WTC11 (cell line): ENCODE measurements around the gene IFNLR1. TPM values are rescaled to one million over a fixed set of nuclear protein-coding genes. Genes with fewer than 3 reads are reported as not detected.

Experiments used
- ATAC-seq: fragments of 200-7000 bp; cut with Tn5 transposase; 2 replicates; pipeline ENCODE4 v1.10.0; 2021; ENCODE audit warnings: mild to moderate bottlenecking, moderate library complexity
- CTCF ChIA-PET: fragments of 300-600 bp; sonication (Branson Sonifier 250); formaldehyde crosslinking; loops from one replicate; lab custom pipeline; 2021; ENCODE audit warnings: antibody characterized with exemption; lab: Charles Lee
- POLR2A ChIA-PET: fragments of 350-600 bp; sonication (Branson Sonifier 250); formaldehyde crosslinking; loops from one replicate; lab custom pipeline; 2021; ENCODE audit warnings: antibody characterized with exemption; lab: Charles Lee
- DNase-seq: peaks from one replicate; pipeline ENCODE4 v3.0.0; 2021; ENCODE audit warnings: low spot score
- H3K27ac Mint-ChIP-seq: 2 replicates; pipeline ENCODE4 v1.8.0; 2021; ENCODE audit warnings: mixed read lengths
- H3K27me3 Mint-ChIP-seq: 2 replicates; pipeline ENCODE4 v1.8.0; 2021; ENCODE audit warnings: low read depth, mild to moderate bottlenecking, moderate library complexity, mixed read lengths
- H3K36me3 Mint-ChIP-seq: 2 replicates; pipeline ENCODE4 v1.8.0; 2021; ENCODE audit warnings: mixed read lengths
- H3K4me1 Mint-ChIP-seq: 2 replicates; pipeline ENCODE4 v1.8.0; 2022; ENCODE audit warnings: mixed read lengths
- H3K4me3 Mint-ChIP-seq: 2 replicates; pipeline ENCODE4 v1.8.0; 2021; ENCODE audit warnings: mild to moderate bottlenecking, moderate library complexity, mixed read lengths
- H3K9me3 Mint-ChIP-seq: 2 replicates; pipeline ENCODE4 v1.8.0; 2021; ENCODE audit warnings: mixed read lengths
- CBFB ChIP-seq: sonication (generic); formaldehyde crosslinking; IDR thresholded peaks from 2 replicates; pipeline ENCODE4 v1.8.1; 2022; ENCODE audit warnings: mild to moderate bottlenecking, low read depth, missing genetic modification reagents
- CREM ChIP-seq: sonication (generic); formaldehyde crosslinking; IDR thresholded peaks from 2 replicates; pipeline ENCODE4 v1.8.1; 2022; ENCODE audit warnings: mild to moderate bottlenecking, missing genetic modification reagents, moderate library complexity
- ESRRA ChIP-seq: sonication (generic); formaldehyde crosslinking; IDR thresholded peaks from 2 replicates; pipeline ENCODE4 v1.8.1; 2022; ENCODE audit warnings: mild to moderate bottlenecking, missing genetic modification reagents, borderline replicate concordance
- ETV6 ChIP-seq: sonication (generic); formaldehyde crosslinking; IDR thresholded peaks from 2 replicates; pipeline ENCODE4 v1.8.1; 2022; ENCODE audit warnings: mild to moderate bottlenecking, missing genetic modification reagents
- GTF2I ChIP-seq: fragments of 250-450 bp; sonication (Bioruptor Pico); conservative IDR thresholded peaks from 2 replicates; pipeline ENCODE4 v1.4.0; 2021; ENCODE audit warnings: mild to moderate bottlenecking
- JAZF1 ChIP-seq: fragments of 250-450 bp; sonication (Bioruptor Pico); IDR thresholded peaks from 2 replicates; pipeline ENCODE4 v1.9.0; 2021; ENCODE audit warnings: moderate library complexity, mild to moderate bottlenecking, inconsistent platforms
- MYBL2 ChIP-seq: sonication (generic); formaldehyde crosslinking; IDR thresholded peaks from 2 replicates; pipeline ENCODE4 v1.8.1; 2023; ENCODE audit warnings: mild to moderate bottlenecking, moderate library complexity, missing genetic modification reagents
- NFE2L1 ChIP-seq: sonication (generic); formaldehyde crosslinking; IDR thresholded peaks from 2 replicates; pipeline ENCODE4 v1.8.1; 2023; ENCODE audit warnings: missing genetic modification reagents
- NFYB ChIP-seq: sonication (generic); formaldehyde crosslinking; conservative IDR thresholded peaks from 2 replicates; pipeline ENCODE4 v1.8.0; 2022; ENCODE audit warnings: low read depth, missing genetic modification reagents
- RORB ChIP-seq: fragments of 250-450 bp; sonication (Bioruptor Pico); IDR thresholded peaks from 2 replicates; pipeline ENCODE4 v1.9.0; 2021; ENCODE audit warnings: mild to moderate bottlenecking
- SP1 ChIP-seq: sonication (generic); formaldehyde crosslinking; conservative IDR thresholded peaks from 2 replicates; pipeline ENCODE4 v1.8.1; 2022; ENCODE audit warnings: missing genetic modification reagents
- ZNF121 ChIP-seq: sonication (generic); formaldehyde crosslinking; IDR thresholded peaks from 2 replicates; pipeline ENCODE4 v1.8.0; 2023; ENCODE audit warnings: missing genetic modification reagents
- ZNF138 ChIP-seq: sonication (generic); formaldehyde crosslinking; conservative IDR thresholded peaks from 2 replicates; pipeline ENCODE4 v1.8.1; 2022; ENCODE audit warnings: mild to moderate bottlenecking, moderate library complexity, missing genetic modification reagents
- ZNF219 ChIP-seq: sonication (generic); formaldehyde crosslinking; IDR thresholded peaks from 2 replicates; pipeline ENCODE4 v1.8.0; 2023; ENCODE audit warnings: missing genetic modification reagents, mild to moderate bottlenecking, borderline replicate concordance
- ZNF317 ChIP-seq: sonication (generic); formaldehyde crosslinking; IDR thresholded peaks from 2 replicates; pipeline ENCODE4 v1.8.1; 2023; ENCODE audit warnings: low read depth, mild to moderate bottlenecking, moderate library complexity, missing genetic modification reagents, borderline replicate concordance
- ZNF416 ChIP-seq: fragments of 250-450 bp; sonication (Bioruptor Pico); IDR thresholded peaks from 2 replicates; pipeline ENCODE4 v1.9.0; 2021; ENCODE audit warnings: mild to moderate bottlenecking, inconsistent platforms
- ZNF671 ChIP-seq: fragments of 250-450 bp; sonication (Bioruptor Pico); IDR thresholded peaks from 2 replicates; pipeline ENCODE4 v1.8.0; 2021; ENCODE audit warnings: mild to moderate bottlenecking
- total RNA-seq: library from RNA; stranded (reverse); gene quantifications from 3 replicates; pipeline ENCODE4 v1.2.3, GENCODE V29; 2021
- TF ChIP-seq, protein P1 (sequence below): fragments of 250-450 bp; sonication (Bioruptor Pico); IDR thresholded peaks from 2 replicates; pipeline ENCODE4 v2.1.2; 2022; ENCODE audit warnings: mild to moderate bottlenecking, moderate library complexity
- TF ChIP-seq, protein P2 (sequence below): sonication (generic); formaldehyde crosslinking; IDR thresholded peaks from 2 replicates; pipeline ENCODE4 v1.8.1; 2023; ENCODE audit warnings: mild to moderate bottlenecking, missing genetic modification reagents, moderate library complexity
- TF ChIP-seq, protein P3 (sequence below): sonication (generic); formaldehyde crosslinking; IDR thresholded peaks from 2 replicates; pipeline ENCODE4 v1.8.1; 2022; ENCODE audit warnings: low read depth, missing genetic modification reagents, borderline replicate concordance
- TF ChIP-seq, protein P4 (sequence below): sonication (generic); formaldehyde crosslinking; IDR thresholded peaks from 2 replicates; pipeline ENCODE4 v1.8.0; 2022; ENCODE audit warnings: mild to moderate bottlenecking, missing genetic modification reagents
- TF ChIP-seq, protein P5 (sequence below): fragments of 200-600 bp; IDR thresholded peaks from 2 replicates; pipeline ENCODE4 v1.8.0; 2022; ENCODE audit warnings: antibody characterized with exemption
- TF ChIP-seq, protein P6 (sequence below): sonication (generic); formaldehyde crosslinking; IDR thresholded peaks from 2 replicates; pipeline ENCODE4 v1.8.0; 2022; ENCODE audit warnings: mild to moderate bottlenecking, missing genetic modification reagents
- TF ChIP-seq, protein P7 (sequence below): sonication (generic); formaldehyde crosslinking; IDR thresholded peaks from 2 replicates; pipeline ENCODE4 v1.8.0; 2022; ENCODE audit warnings: missing genetic modification reagents

The IFNLR1 gene
- total RNA-seq, 1 experiment from 2014 or later = 6.6 TPM

DNA sequence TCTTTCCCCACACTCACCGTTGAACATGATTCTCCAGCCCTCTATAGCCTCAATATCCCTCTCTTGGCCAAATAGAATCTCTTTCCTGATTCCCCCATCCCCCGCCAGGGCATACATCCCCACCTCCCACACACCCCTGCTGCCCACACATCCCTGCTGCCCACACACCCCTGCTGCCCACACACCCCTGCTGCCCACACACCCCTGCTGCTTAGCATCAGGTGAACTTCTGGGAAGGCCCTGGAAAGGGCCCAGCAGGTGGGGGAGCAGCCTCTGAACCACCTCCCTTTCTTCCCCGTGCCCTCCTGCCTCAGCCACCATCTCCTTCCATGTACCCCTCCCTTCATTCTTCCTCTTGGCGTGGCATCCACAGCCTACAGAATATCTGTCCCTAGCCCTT, 15.9 kb upstream of the IFNLR1 start (continued):
- TF ChIP-seq, protein P1, sequence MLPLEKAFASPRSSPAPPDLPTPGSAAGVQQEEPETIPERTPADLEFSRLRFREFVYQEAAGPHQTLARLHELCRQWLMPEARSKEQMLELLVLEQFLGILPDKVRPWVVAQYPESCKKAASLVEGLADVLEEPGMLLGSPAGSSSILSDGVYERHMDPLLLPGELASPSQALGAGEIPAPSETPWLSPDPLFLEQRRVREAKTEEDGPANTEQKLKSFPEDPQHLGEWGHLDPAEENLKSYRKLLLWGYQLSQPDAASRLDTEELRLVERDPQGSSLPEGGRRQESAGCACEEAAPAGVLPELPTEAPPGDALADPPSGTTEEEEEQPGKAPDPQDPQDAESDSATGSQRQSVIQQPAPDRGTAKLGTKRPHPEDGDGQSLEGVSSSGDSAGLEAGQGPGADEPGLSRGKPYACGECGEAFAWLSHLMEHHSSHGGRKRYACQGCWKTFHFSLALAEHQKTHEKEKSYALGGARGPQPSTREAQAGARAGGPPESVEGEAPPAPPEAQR (CRISPR knock-in tag) = no peak

DNA sequence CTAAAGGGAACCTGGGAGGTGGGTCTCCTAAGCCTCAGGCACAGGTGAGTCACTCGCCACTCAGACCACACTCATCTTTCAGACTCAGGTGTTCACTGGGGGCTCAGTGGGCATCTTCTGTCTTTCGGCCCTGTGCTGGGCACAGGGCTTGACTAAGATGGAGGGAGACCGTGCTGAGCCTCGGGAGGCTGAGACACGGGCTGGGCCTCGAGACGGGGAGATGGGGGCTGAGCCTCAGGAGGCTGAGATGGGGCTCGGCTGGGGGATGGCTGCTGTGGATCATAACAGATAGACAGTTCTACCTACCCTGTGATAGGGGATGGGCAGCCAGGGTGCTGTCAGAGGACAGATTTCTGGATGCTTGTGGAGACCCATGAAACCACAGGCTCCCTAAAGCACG, 15.5 kb upstream of the IFNLR1 start:
- no peak for ATAC-seq
- TF ChIP-seq MYBL2 (no peak), ZNF219 (CRISPR knock-in tag) (no peak), ZNF138 (no peak), ESRRA (CRISPR knock-in tag) (no peak), ZNF317 (no peak), CBFB (no peak), NFYB (CRISPR knock-in tag) (no peak), JAZF1 (CRISPR knock-in tag) (no peak), ZNF416 (CRISPR knock-in tag) (no peak), CREM (CRISPR knock-in tag) (no peak), NFE2L1 (no peak)
- TF ChIP-seq, protein P2, sequence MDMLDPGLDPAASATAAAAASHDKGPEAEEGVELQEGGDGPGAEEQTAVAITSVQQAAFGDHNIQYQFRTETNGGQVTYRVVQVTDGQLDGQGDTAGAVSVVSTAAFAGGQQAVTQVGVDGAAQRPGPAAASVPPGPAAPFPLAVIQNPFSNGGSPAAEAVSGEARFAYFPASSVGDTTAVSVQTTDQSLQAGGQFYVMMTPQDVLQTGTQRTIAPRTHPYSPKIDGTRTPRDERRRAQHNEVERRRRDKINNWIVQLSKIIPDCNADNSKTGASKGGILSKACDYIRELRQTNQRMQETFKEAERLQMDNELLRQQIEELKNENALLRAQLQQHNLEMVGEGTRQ (CRISPR knock-in tag) = no peak
- TF ChIP-seq, protein P3, sequence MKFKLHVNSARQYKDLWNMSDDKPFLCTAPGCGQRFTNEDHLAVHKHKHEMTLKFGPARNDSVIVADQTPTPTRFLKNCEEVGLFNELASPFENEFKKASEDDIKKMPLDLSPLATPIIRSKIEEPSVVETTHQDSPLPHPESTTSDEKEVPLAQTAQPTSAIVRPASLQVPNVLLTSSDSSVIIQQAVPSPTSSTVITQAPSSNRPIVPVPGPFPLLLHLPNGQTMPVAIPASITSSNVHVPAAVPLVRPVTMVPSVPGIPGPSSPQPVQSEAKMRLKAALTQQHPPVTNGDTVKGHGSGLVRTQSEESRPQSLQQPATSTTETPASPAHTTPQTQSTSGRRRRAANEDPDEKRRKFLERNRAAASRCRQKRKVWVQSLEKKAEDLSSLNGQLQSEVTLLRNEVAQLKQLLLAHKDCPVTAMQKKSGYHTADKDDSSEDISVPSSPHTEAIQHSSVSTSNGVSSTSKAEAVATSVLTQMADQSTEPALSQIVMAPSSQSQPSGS (CRISPR knock-in tag) = no peak
- POLR2A ChIA-PET = interaction anchor here (0.7 kb wide), 1 partner anchor 52 kb away, joined by 3 read pairs; no protein-coding TSS in a partner anchor
- DNase-seq = no peak
- H3K27ac Mint-ChIP-seq = no peak overlapping the region
- CTCF ChIA-PET = interaction anchor here (0.8 to 6.0 kb wide), 38 partner anchors 12 to 440 kb away, joined by 3 to 465 read pairs (median 6); partner anchors contain the start of genes GRHL3, IFNLR1 and NIPAL3
- no peaks in the 10 kb centered on the region for H3K36me3 Mint-ChIP-seq
- no peaks in the 10 kb centered on the region for H3K27me3 Mint-ChIP-seq
- H3K9me3 Mint-ChIP-seq = no peaks in the 10 kb centered on the region
- H3K4me1 Mint-ChIP-seq = 0 out of 2 replicates have a peak, but pooled peaks cover 2% of the 10 kb centered on the region
- no peak overlapping the region for H3K4me3 Mint-ChIP-seq

DNA sequence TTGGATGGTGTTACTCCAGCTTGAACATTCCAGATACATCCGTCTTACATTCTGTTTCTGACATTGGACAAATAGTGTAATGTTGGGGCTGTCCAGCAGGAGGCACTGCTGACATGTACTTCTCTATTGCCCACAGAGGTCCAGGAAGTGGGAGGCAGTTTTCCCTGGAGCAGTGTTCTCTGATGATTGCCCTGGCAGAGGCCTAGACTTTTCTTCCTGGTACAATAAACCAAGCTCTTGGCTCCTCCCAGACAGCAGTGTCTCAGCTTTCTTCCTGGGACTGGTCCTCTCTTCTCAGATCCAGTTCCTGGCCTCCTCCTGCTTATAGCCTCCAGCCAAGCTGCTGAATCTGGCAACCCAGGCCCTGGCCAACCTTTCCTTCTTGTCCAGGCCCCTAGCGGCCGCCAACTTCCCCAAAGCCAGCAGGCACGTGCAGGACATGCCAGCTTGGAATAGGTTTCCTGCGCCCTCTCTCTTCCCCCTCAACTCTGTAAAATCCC, 14.9 kb upstream of the IFNLR1 start:
- ChIA-PET POLR2A (interaction anchor here (0.7 to 1.0 kb wide), 2 partner anchors 52 to 185 kb away, joined by 3 read pairs; no protein-coding TSS in a partner anchor), CTCF (interaction anchor here (0.6 to 6.0 kb wide), 58 partner anchors 12 to 556 kb away, joined by 3 to 465 read pairs (median 5); partner anchors contain the start of genes GRHL3, IFNLR1 and NIPAL3)
- no peak for TF ChIP-seq RORB (CRISPR knock-in tag)
- TF ChIP-seq SP1 (CRISPR knock-in tag) = peak; percentile 23; the same call in 1 of the 2 replicates
- no peak for TF ChIP-seq NFYB (CRISPR knock-in tag)
- TF ChIP-seq, protein P4, sequence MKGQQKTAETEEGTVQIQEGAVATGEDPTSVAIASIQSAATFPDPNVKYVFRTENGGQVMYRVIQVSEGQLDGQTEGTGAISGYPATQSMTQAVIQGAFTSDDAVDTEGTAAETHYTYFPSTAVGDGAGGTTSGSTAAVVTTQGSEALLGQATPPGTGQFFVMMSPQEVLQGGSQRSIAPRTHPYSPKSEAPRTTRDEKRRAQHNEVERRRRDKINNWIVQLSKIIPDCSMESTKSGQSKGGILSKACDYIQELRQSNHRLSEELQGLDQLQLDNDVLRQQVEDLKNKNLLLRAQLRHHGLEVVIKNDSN (CRISPR knock-in tag) = no peak
- TF ChIP-seq, protein P5, sequence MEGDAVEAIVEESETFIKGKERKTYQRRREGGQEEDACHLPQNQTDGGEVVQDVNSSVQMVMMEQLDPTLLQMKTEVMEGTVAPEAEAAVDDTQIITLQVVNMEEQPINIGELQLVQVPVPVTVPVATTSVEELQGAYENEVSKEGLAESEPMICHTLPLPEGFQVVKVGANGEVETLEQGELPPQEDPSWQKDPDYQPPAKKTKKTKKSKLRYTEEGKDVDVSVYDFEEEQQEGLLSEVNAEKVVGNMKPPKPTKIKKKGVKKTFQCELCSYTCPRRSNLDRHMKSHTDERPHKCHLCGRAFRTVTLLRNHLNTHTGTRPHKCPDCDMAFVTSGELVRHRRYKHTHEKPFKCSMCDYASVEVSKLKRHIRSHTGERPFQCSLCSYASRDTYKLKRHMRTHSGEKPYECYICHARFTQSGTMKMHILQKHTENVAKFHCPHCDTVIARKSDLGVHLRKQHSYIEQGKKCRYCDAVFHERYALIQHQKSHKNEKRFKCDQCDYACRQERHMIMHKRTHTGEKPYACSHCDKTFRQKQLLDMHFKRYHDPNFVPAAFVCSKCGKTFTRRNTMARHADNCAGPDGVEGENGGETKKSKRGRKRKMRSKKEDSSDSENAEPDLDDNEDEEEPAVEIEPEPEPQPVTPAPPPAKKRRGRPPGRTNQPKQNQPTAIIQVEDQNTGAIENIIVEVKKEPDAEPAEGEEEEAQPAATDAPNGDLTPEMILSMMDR = peak; percentile 79
- TF ChIP-seq ETV6 = 0 out of 2 replicates have a peak, but pooled peaks have one; percentile 46
- TF ChIP-seq, protein P6, sequence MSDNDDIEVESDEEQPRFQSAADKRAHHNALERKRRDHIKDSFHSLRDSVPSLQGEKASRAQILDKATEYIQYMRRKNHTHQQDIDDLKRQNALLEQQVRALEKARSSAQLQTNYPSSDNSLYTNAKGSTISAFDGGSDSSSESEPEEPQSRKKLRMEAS (CRISPR knock-in tag) = peak; percentile 60; the same call in 1 of the 2 replicates
- TF ChIP-seq, protein P7, sequence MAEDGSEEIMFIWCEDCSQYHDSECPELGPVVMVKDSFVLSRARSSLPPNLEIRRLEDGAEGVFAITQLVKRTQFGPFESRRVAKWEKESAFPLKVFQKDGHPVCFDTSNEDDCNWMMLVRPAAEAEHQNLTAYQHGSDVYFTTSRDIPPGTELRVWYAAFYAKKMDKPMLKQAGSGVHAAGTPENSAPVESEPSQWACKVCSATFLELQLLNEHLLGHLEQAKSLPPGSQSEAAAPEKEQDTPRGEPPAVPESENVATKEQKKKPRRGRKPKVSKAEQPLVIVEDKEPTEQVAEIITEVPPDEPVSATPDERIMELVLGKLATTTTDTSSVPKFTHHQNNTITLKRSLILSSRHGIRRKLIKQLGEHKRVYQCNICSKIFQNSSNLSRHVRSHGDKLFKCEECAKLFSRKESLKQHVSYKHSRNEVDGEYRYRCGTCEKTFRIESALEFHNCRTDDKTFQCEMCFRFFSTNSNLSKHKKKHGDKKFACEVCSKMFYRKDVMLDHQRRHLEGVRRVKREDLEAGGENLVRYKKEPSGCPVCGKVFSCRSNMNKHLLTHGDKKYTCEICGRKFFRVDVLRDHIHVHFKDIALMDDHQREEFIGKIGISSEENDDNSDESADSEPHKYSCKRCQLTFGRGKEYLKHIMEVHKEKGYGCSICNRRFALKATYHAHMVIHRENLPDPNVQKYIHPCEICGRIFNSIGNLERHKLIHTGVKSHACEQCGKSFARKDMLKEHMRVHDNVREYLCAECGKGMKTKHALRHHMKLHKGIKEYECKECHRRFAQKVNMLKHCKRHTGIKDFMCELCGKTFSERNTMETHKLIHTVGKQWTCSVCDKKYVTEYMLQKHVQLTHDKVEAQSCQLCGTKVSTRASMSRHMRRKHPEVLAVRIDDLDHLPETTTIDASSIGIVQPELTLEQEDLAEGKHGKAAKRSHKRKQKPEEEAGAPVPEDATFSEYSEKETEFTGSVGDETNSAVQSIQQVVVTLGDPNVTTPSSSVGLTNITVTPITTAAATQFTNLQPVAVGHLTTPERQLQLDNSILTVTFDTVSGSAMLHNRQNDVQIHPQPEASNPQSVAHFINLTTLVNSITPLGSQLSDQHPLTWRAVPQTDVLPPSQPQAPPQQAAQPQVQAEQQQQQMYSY (CRISPR knock-in tag) = no peak
- peak; percentile 66; the same call in 1 of the 2 replicates for TF ChIP-seq GTF2I
- no peak for TF ChIP-seq ZNF317
- TF ChIP-seq ZNF671 (CRISPR knock-in tag) = no peak
- TF ChIP-seq ZNF121 (CRISPR knock-in tag) = peak; percentile 97
- H3K27ac Mint-ChIP-seq = no peak overlapping the region
- peak; percentile 75 for ATAC-seq
- H3K4me3 Mint-ChIP-seq = no peak overlapping the region
- DNase-seq = peak; percentile 90
- no peaks in the 10 kb centered on the region for H3K36me3 Mint-ChIP-seq
- H3K4me1 Mint-ChIP-seq = 0 out of 2 replicates have a peak, but pooled peaks cover 2% of the 10 kb centered on the region
- H3K9me3 Mint-ChIP-seq = no peaks in the 10 kb centered on the region
- H3K27me3 Mint-ChIP-seq = no peaks in the 10 kb centered on the region
